ENCODE measurements around the gene SBNO2. TPM values are rescaled to one million over a fixed set of nuclear protein-coding genes. Genes with fewer than 3 reads are reported as not detected.

Gene SBNO2
- total RNA-seq, 4 donors from 2014 or later = 22.2 to 49.8 (median 30.9) TPM

- Histone ChIP-seq H3K4me3 (no peak overlapping the region), H3K27ac (no peak overlapping the region), H3K27me3 (no peaks in the 10 kb centered on the region), H3K9me3 (no peaks in the 10 kb centered on the region), H3K36me3 (no peaks in the 10 kb centered on the region), H3K4me1 (peaks cover 0 to 3% of the 10 kb centered on the region in 2 donors)
- TF ChIP-seq CTCF (IDR thresholded peaks at IDR 0.05 in 4 of 5, conservative IDR thresholded peaks at IDR 0.05 in 1 of 5) (no peak), POLR2A (IDR thresholded peaks at IDR 0.05) (no peak)
- in situ Hi-C loops (cut with MboI; ENCODE audit: low sequenced_read_pairs in 4 of 4) (loop anchor here in 1 of 4 donors (10.0 kb wide), 1 partner anchor 85 kb away; no protein-coding TSS in a partner anchor), intact Hi-C loops (cut with DNase I; ENCODE audit: low total_unique reads) (no loop called here)
- DNase-seq (no peak), ATAC-seq (no peak)
Measured at GRCh38 chr19:1199531-1199930, 25.5 kb upstream of the SBNO2 start.

- no peaks in the 10 kb centered on the region for H3K4me1 ChIP-seq
- H3K36me3 ChIP-seq = no peaks in the 10 kb centered on the region
- H3K27ac ChIP-seq = no peak overlapping the region
- no peak for TF ChIP-seq CTCF (IDR thresholded peaks at IDR 0.05 in 4 of 5, conservative IDR thresholded peaks at IDR 0.05 in 1 of 5)
- intact Hi-C loops (cut with DNase I; ENCODE audit: low total_unique reads) = no loop called here
- H3K9me3 ChIP-seq = no peaks in the 10 kb centered on the region
- in situ Hi-C loops (cut with MboI; ENCODE audit: low sequenced_read_pairs in 4 of 4) = loop anchor here in 1 of 4 donors (10.0 kb wide), 1 partner anchor 65 kb away; no protein-coding TSS in a partner anchor
- no peak overlapping the region for H3K4me3 ChIP-seq
- no peaks in the 10 kb centered on the region for H3K27me3 ChIP-seq
- ATAC-seq (no peak), DNase-seq (no peak)
Measured at GRCh38 chr19:1189419-1189818, 15.4 kb upstream of the SBNO2 start.

- intact Hi-C loops (cut with DNase I; ENCODE audit: low total_unique reads) (no loop called here), in situ Hi-C loops (cut with MboI; ENCODE audit: low sequenced_read_pairs in 4 of 4) (loop anchor here in 1 of 4 donors (10.0 kb wide), 1 partner anchor 59 kb away; no protein-coding TSS in a partner anchor)
- no peaks in the 10 kb centered on the region for H3K4me1 ChIP-seq
- no peaks in the 10 kb centered on the region for H3K9me3 ChIP-seq
- H3K4me3 ChIP-seq = no peak overlapping the region
- ATAC-seq = no peak
- H3K27ac ChIP-seq = no peak overlapping the region
- DNase-seq = no peak
- no peaks in the 10 kb centered on the region for H3K36me3 ChIP-seq
- peaks cover 0 to 2% (median 0%) of the 10 kb centered on the region in 3 donors for H3K27me3 ChIP-seq
- no peak for TF ChIP-seq CTCF (IDR thresholded peaks at IDR 0.05 in 4 of 5, conservative IDR thresholded peaks at IDR 0.05 in 1 of 5)
- TF ChIP-seq POLR2A (IDR thresholded peaks at IDR 0.05) = no peak
Measured at GRCh38 chr19:1183543-1184172, 9.6 kb upstream of the SBNO2 start.

GRCh38 chr19:1182727-1183126 is 8.7 kb upstream of the SBNO2 start:
- ATAC-seq (no peak), DNase-seq (no peak)
- intact Hi-C loops (cut with DNase I; ENCODE audit: low total_unique reads) (no loop called here), in situ Hi-C loops (cut with MboI; ENCODE audit: low sequenced_read_pairs in 4 of 4) (loop anchor here in 1 of 4 donors (10.0 kb wide), 1 partner anchor 58 kb away; no protein-coding TSS in a partner anchor)
- no peak for TF ChIP-seq CTCF (IDR thresholded peaks at IDR 0.05 in 4 of 5, conservative IDR thresholded peaks at IDR 0.05 in 1 of 5)
- peaks cover 0 to 2% (median 0%) of the 10 kb centered on the region in 3 donors for H3K27me3 ChIP-seq
- H3K4me3 ChIP-seq = no peak overlapping the region
- H3K4me1 ChIP-seq = no peaks in the 10 kb centered on the region
- H3K36me3 ChIP-seq = no peaks in the 10 kb centered on the region
- H3K9me3 ChIP-seq = no peaks in the 10 kb centered on the region
- no peak overlapping the region for H3K27ac ChIP-seq
